Kidney epithelial cell (primary cell): Measurements from ENCODE around the gene DNMBP. TPM values are rescaled to one million over a fixed set of nuclear protein-coding genes. Genes with fewer than 3 reads are reported as not detected.
"Not testable (repeated sequence)": the region's sequence is repeated elsewhere in the genome, so short reads cannot be mapped to it uniquely, and the experiment has no call there.

ENCODE experiments used
- DNase-seq: peaks from one replicate; pipeline ENCODE4 v3.0.0-alpha.2; 2010; ENCODE audit warnings: low read depth
- H3K27me3 ChIP-seq: 2 replicates; pipeline ENCODE4 v1.6.0; 2011; ENCODE audit warnings: low read length; ENCODE audit not compliant: control insufficient read depth, insufficient read depth
- H3K36me3 ChIP-seq: 2 replicates; pipeline ENCODE4 v1.5.1; 2011; ENCODE audit warnings: low read length; ENCODE audit not compliant: control insufficient read depth, insufficient read depth
- H3K4me3 ChIP-seq: 2 replicates; pipeline ENCODE4 v1.5.1; 2011; ENCODE audit warnings: low read depth, mild to moderate bottlenecking, control low read depth, low read length
- CTCF ChIP-seq: IDR thresholded peaks from 2 replicates; pipeline ENCODE4 v1.5.1; 2011; ENCODE audit warnings: mild to moderate bottlenecking, moderate library complexity, low read length, control low read depth, inconsistent platforms; ENCODE audit not compliant: insufficient read depth, poor library complexity, severe bottlenecking
- total RNA-seq: library from RNA; depleted of rRNA; stranded (reverse); fragments of >200 nt; gene quantifications from 2 replicates; pipeline ENCODE4 v1.2.3, GENCODE V29; 2015

Gene DNMBP
- total RNA-seq, 1 donor from 2014 or later: 15.3 TPM

- no peaks in the 10 kb centered on the region for H3K36me3 ChIP-seq
- no peak for TF ChIP-seq CTCF
- no peak overlapping the region for H3K4me3 ChIP-seq
- DNase-seq: no peak
- no peaks in the 10 kb centered on the region for H3K27me3 ChIP-seq
Observed at GRCh38 chr10:99996671-99997648, 12.8 kb downstream of the DNMBP start.

- Histone ChIP-seq H3K4me3 (no peak overlapping the region), H3K36me3 (no peaks in the 10 kb centered on the region), H3K27me3 (no peaks in the 10 kb centered on the region)
- TF ChIP-seq CTCF: no peak
- DNase-seq: no peak
Observed at GRCh38 chr10:99995713-99996112, 14.0 kb downstream of the DNMBP start.

GRCh38 chr10:99995269-99995668, 14.5 kb downstream of the DNMBP start:
- TF ChIP-seq CTCF: no peak
- no peaks in the 10 kb centered on the region for H3K36me3 ChIP-seq
- DNase-seq: no peak
- no peaks in the 10 kb centered on the region for H3K27me3 ChIP-seq
- no peak overlapping the region for H3K4me3 ChIP-seq

- H3K27me3 ChIP-seq: no peaks in the 10 kb centered on the region
- H3K36me3 ChIP-seq: no peaks in the 10 kb centered on the region
- TF ChIP-seq CTCF: no peak
- no peak overlapping the region for H3K4me3 ChIP-seq
- DNase-seq: no peak
Observed at GRCh38 chr10:99994801-99995200, 14.9 kb downstream of the DNMBP start.

GRCh38 chr10:99993701-99994689, 15.8 kb downstream of the DNMBP start:
- no peak overlapping the region for H3K4me3 ChIP-seq
- no peak for DNase-seq

GRCh38 chr10:99985637-99986036, 24.1 kb downstream of the DNMBP start:
- not testable (repeated sequence) for H3K4me3 ChIP-seq, DNase-seq, H3K27me3 ChIP-seq, H3K36me3 ChIP-seq

More at GRCh38 chr10:99993701-99994689, 15.8 kb downstream of the DNMBP start:
- no peak for TF ChIP-seq CTCF
- H3K27me3 ChIP-seq: no peaks in the 10 kb centered on the region
- no peaks in the 10 kb centered on the region for H3K36me3 ChIP-seq
